Measurements from ENCODE around the gene EDRF1.
"Not testable (repeated sequence)": the region's sequence is repeated elsewhere in the genome, so short reads cannot be mapped to it uniquely, and the experiment has no call there.

Gene EDRF1

GRCh38 chr10:125709553-125710474 lies 9.7 kb upstream of the EDRF1 start:
- DNase-seq: no peak

GRCh38 chr10:125711110-125711750 lies 8.3 kb upstream of the EDRF1 start:
- no peak for DNase-seq

- DNase-seq: not testable (repeated sequence)
Observed at GRCh38 chr10:125714728-125715127, 4.8 kb upstream of the EDRF1 start.

- DNase-seq: no peak
Observed at GRCh38 chr10:125720002-125720382, 483 bp downstream of the EDRF1 start.

GRCh38 chr10:125721035-125721434 lies 1.5 kb downstream of the EDRF1 start:
- no peak for DNase-seq

GRCh38 chr10:125722811-125723210 lies 3.3 kb downstream of the EDRF1 start:
- no peak for DNase-seq

GRCh38 chr10:125726914-125727313 lies 7.4 kb downstream of the EDRF1 start:
- DNase-seq: no peak

GRCh38 chr10:125727436-125727835 lies 7.9 kb downstream of the EDRF1 start:
- no peak for DNase-seq

- DNase-seq: no peak
Observed at GRCh38 chr10:125734148-125734547, 14.6 kb downstream of the EDRF1 start.

- DNase-seq: no peak
Observed at GRCh38 chr10:125734823-125735222, 15.3 kb downstream of the EDRF1 start.

GRCh38 chr10:125738206-125738605 lies 18.7 kb downstream of the EDRF1 start:
- no peak for DNase-seq

GRCh38 chr10:125739994-125740679 lies 20.6 kb downstream of the EDRF1 start:
- DNase-seq: no peak

GRCh38 chr10:125742465-125742864 lies 23.0 kb downstream of the EDRF1 start:
- DNase-seq: no peak

GRCh38 chr10:125744909-125745308 lies 25.4 kb downstream of the EDRF1 start:
- DNase-seq: no peak

GRCh38 chr10:125747417-125747816 lies 27.9 kb downstream of the EDRF1 start:
- no peak for DNase-seq

- DNase-seq: no peak
Observed at GRCh38 chr10:125756196-125756595, 36.7 kb downstream of the EDRF1 start.

GRCh38 chr10:125756853-125757487 lies 37.5 kb downstream of the EDRF1 start:
- no peak for DNase-seq

GRCh38 chr10:125757742-125758141 lies 38.2 kb downstream of the EDRF1 start:
- DNase-seq: no peak

GRCh38 chr10:125761961-125762360 lies 42.5 kb downstream of the EDRF1 start:
- DNase-seq: no peak

- no peak for DNase-seq
Observed at GRCh38 chr10:125762692-125763648, 43.5 kb downstream of the EDRF1 start.

GRCh38 chr10:125765835-125766234 lies 46.3 kb downstream of the EDRF1 start:
- no peak for DNase-seq

- DNase-seq: no peak
Observed at GRCh38 chr10:125766511-125766910, 47.0 kb downstream of the EDRF1 start.
